Lung (tissue), 12 donors: ENCODE results near the gene GCNT2. TPM values are rescaled to one million over a fixed set of nuclear protein-coding genes. Genes with fewer than 3 reads are reported as not detected.

ENCODE experiments used
- ATAC-seq: fragments of 200-7000 bp; cut with Tn5 transposase; one replicate; pipeline ENCODE4 v1.9.1; 2020; ENCODE audit warnings: moderate number of reproducible peaks; ENCODE audit not compliant: insufficient read depth, low FRiP score
- DNase-seq, 3 donors: peaks; one replicate each; pipeline ENCODE4 v3.0.0-alpha.2; 2013 to 2017
- H3K27ac ChIP-seq, 2 donors: one replicate each; pipeline ENCODE4 v1.5.1; 2013; ENCODE audit warnings: mild to moderate bottlenecking in 2 of 2, moderate library complexity in 2 of 2, control low read depth in 1 of 2, inconsistent platforms in 1 of 2, low read depth in 1 of 2, low read length in 1 of 2
- H3K27me3 ChIP-seq, 3 donors: one replicate each; pipeline ENCODE4 v1.5.1; 2013; ENCODE audit warnings: low read length in 2 of 3; ENCODE audit not compliant: control insufficient read depth in 3 of 3, insufficient read depth in 3 of 3
- H3K36me3 ChIP-seq, 4 donors: one replicate each; pipeline ENCODE4 v1.5.1; 2013; ENCODE audit warnings: low read length in 4 of 4, mild to moderate bottlenecking in 1 of 4, moderate library complexity in 1 of 4; ENCODE audit not compliant: control insufficient read depth in 4 of 4, insufficient read depth in 4 of 4
- H3K4me1 ChIP-seq, 5 donors: one replicate each; pipeline ENCODE4 v1.5.1; 2013; ENCODE audit warnings: low read length in 5 of 5, mild to moderate bottlenecking in 2 of 5, moderate library complexity in 1 of 5; ENCODE audit not compliant: control insufficient read depth in 5 of 5, insufficient read depth in 5 of 5
- H3K4me3 ChIP-seq: one replicate; pipeline ENCODE4 v1.5.1; 2013; ENCODE audit warnings: mild to moderate bottlenecking, control low read depth, moderate library complexity
- H3K9ac ChIP-seq, 2 donors: one replicate each; pipeline ENCODE4 v1.5.1; 2013; ENCODE audit warnings: low read length in 2 of 2, control low read depth in 1 of 2; ENCODE audit not compliant: insufficient read depth in 1 of 2
- H3K9me3 ChIP-seq, 4 donors: one replicate each; pipeline ENCODE4 v1.5.1; 2013; ENCODE audit warnings: low read length in 3 of 4, mild to moderate bottlenecking in 1 of 4, moderate library complexity in 1 of 4; ENCODE audit not compliant: control insufficient read depth in 4 of 4, insufficient read depth in 3 of 4
- WGBS, 2 donors: extraction: QIAGEN DNeasy Blood & Tissue Kit; methylation state at CpG; one replicate each; pipeline ENCODE4 v1.1.7; 2013; 5-methylcytosine and 5-hydroxymethylcytosine counted together
- polyA plus RNA-seq, 2 donors: library from polyadenylated mRNA; stranded (reverse); fragments of 200-250 nt; gene quantifications; one replicate each; pipeline ENCODE4 v1.2.1, GENCODE V29; 2013
- total RNA-seq, 2 donors: library from RNA; depleted of rRNA in 1 of 2; stranded (reverse); fragments of >200 nt in 1 of 2; gene quantifications; one replicate each; pipeline ENCODE4 v1.2.1, GENCODE V29; 2014 to 2021
- TF ChIP-seq, protein P1 (sequence below): IDR thresholded peaks from 2 replicates; pipeline ENCODE4 v1.5.1; 2012; ENCODE audit warnings: mild to moderate bottlenecking; ENCODE audit errors: control extremely low read depth, extremely low read depth
- donor health status: control.
- donor health status: control.
- donor health status: Bipolar disorder and iron deficiency.
- donor health status: healthy.
- donor health status: DM: yes; HTN: yes; CAD: no.

Gene GCNT2
- total and polyA plus RNA-seq, 4 donors = 7.8 to 57.4 (median 15.7) TPM

DNA sequence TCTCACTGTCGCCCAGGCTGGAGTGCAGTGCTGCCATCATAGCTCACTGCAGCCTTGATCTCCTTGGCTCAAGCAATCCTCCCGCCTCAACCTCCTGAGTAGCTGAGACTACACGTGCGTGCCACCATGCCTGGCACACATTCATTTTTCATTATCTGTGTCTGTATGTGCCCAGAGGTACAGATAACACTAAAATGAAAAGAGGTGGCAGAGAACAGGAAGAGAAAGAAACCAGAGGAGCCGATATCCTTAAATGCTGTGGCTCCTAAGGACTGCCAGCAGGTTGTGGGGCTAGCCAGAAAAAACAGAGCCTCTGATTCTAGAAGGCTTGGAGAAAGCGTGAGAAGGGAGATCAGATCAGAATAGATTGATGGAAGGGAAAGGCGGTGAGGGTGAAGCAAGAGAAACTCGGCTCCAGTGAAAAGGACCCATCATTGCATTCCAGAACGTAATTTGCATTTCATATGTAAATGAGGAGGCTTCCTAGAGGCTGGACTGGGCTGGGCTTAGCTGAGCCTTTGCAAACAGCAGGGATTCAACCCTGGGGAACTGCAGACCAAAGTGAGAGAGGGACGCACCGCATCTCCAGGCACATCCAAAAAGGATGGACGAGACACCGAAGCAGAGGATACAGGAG is 64.2 kb downstream of the GCNT2 start:
- Histone ChIP-seq H3K27ac (peak overlapping the region in 1 of 2 donors; percentile 75), H3K36me3 (no peaks in the 10 kb centered on the region), H3K27me3 (peaks cover 0 to 3% (median 0%) of the 10 kb centered on the region in 3 donors), H3K9ac (peak overlapping the region in 1 of 2 donors; percentile 17), H3K4me1 (peaks cover 0 to 29% (median 9%) of the 10 kb centered on the region in 5 donors), H3K4me3 (no peak overlapping the region), H3K9me3 (peaks cover 0 to 2% (median under 1%) of the 10 kb centered on the region in 4 donors)
- WGBS, 2 donors = 72 to 86% methylated on average over 13 of the region's 13 CpGs
- TF ChIP-seq, protein P1, sequence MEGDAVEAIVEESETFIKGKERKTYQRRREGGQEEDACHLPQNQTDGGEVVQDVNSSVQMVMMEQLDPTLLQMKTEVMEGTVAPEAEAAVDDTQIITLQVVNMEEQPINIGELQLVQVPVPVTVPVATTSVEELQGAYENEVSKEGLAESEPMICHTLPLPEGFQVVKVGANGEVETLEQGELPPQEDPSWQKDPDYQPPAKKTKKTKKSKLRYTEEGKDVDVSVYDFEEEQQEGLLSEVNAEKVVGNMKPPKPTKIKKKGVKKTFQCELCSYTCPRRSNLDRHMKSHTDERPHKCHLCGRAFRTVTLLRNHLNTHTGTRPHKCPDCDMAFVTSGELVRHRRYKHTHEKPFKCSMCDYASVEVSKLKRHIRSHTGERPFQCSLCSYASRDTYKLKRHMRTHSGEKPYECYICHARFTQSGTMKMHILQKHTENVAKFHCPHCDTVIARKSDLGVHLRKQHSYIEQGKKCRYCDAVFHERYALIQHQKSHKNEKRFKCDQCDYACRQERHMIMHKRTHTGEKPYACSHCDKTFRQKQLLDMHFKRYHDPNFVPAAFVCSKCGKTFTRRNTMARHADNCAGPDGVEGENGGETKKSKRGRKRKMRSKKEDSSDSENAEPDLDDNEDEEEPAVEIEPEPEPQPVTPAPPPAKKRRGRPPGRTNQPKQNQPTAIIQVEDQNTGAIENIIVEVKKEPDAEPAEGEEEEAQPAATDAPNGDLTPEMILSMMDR = no peak
- DNase-seq (peak in 1 of 3 donors; percentile 9), ATAC-seq (no peak)

- no peak overlapping the region for H3K9ac ChIP-seq
- H3K27ac ChIP-seq = peak overlapping the region in 1 of 2 donors; percentile 75
- H3K4me3 ChIP-seq = no peak overlapping the region
- peaks cover 0 to 2% (median under 1%) of the 10 kb centered on the region in 4 donors for H3K9me3 ChIP-seq
- ATAC-seq = no peak
- no peak for DNase-seq
- peaks cover 0 to 27% (median 9%) of the 10 kb centered on the region in 5 donors for H3K4me1 ChIP-seq
- peaks cover 0 to 3% (median 0%) of the 10 kb centered on the region in 3 donors for H3K27me3 ChIP-seq
- H3K36me3 ChIP-seq = no peaks in the 10 kb centered on the region
- 86 to 87% methylated on average over 5 of the region's 5 CpGs for WGBS, 2 donors
- TF ChIP-seq, protein P1 = no peak
Observed at GRCh38 chr6:10586302-10586701, 65.2 kb downstream of the GCNT2 start.

- TF ChIP-seq, protein P1 = no peak
- DNase-seq (peak; percentile 11 to 43 (median 24)), ATAC-seq (no peak)
- Histone ChIP-seq H3K27ac (peak overlapping the region in 1 of 2 donors; percentile 67), H3K4me3 (no peak overlapping the region), H3K9ac (no peak overlapping the region), H3K9me3 (peaks cover 0 to 2% (median under 1%) of the 10 kb centered on the region in 4 donors), H3K36me3 (no peaks in the 10 kb centered on the region), H3K27me3 (peaks cover 0 to 3% (median 0%) of the 10 kb centered on the region in 3 donors), H3K4me1 (peaks cover 0 to 25% (median 6%) of the 10 kb centered on the region in 5 donors)
- WGBS, 2 donors = 45 to 46% methylated on average over 14 of the region's 14 CpGs
Observed at GRCh38 chr6:10587656-10588406, 66.7 kb downstream of the GCNT2 start.
